Inflammatory macrophage (primary cell): ENCODE measurements around the gene LIF.
A peak's percentile ranks its signal among the peaks of the same experiment; 100 is the strongest.

Experiments used
- DNase-seq, 2 donors: peaks; one replicate each; pipeline ENCODE4 v3.0.0-alpha.2; 2020 to 2022

LIF gene

GRCh38 chr22:30284172-30284571 lies 37.6 kb upstream of the LIF start:
- no peak for DNase-seq

GRCh38 chr22:30283342-30283741 lies 36.8 kb upstream of the LIF start:
- DNase-seq: no peak

- DNase-seq: peak; percentile 55 to 67
These were observed 36.1 kb upstream of the LIF start for GRCh38 chr22:30282616-30283046.

GRCh38 chr22:30280505-30280904 lies 33.9 kb upstream of the LIF start:
- no peak for DNase-seq

- DNase-seq: no peak
These were observed 33.4 kb upstream of the LIF start for GRCh38 chr22:30279932-30280331.

GRCh38 chr22:30279046-30279788 lies 32.7 kb upstream of the LIF start:
- DNase-seq: peak; percentile 93 to 97

- peak; percentile 50 to 57 for DNase-seq
These were observed 31.2 kb upstream of the LIF start for GRCh38 chr22:30277547-30278344.

GRCh38 chr22:30276039-30276438 lies 29.5 kb upstream of the LIF start:
- no peak for DNase-seq

GRCh38 chr22:30275625-30276024 lies 29.1 kb upstream of the LIF start:
- no peak for DNase-seq

GRCh38 chr22:30274437-30274812 lies 27.9 kb upstream of the LIF start:
- no peak for DNase-seq

- DNase-seq: no peak
These were observed 27.3 kb upstream of the LIF start for GRCh38 chr22:30273711-30274436.

GRCh38 chr22:30272781-30273601 lies 26.4 kb upstream of the LIF start:
- DNase-seq: peak; percentile 30 to 38

- DNase-seq: peak; percentile 98
These were observed 24.3 kb upstream of the LIF start for GRCh38 chr22:30270832-30271231.

- DNase-seq: no peak
These were observed 21.8 kb upstream of the LIF start for GRCh38 chr22:30268331-30268730.

GRCh38 chr22:30267382-30268302 lies 21.1 kb upstream of the LIF start:
- peak; percentile 55 to 57 for DNase-seq

- DNase-seq: peak; percentile 80 to 88
These were observed 20.2 kb upstream of the LIF start, which contains the start of gene OSM for GRCh38 chr22:30266445-30267381. Gene OSM, minus strand, starts transcription at chr22:30266851. Its CDS starts 52 bp downstream, at chr22:30266799.

GRCh38 chr22:30265823-30266444 lies 19.4 kb upstream of the LIF start:
- DNase-seq: peak; percentile 78

GRCh38 chr22:30265131-30265720 lies 18.7 kb upstream of the LIF start:
- DNase-seq: no peak

- DNase-seq: no peak
These were observed 17.3 kb upstream of the LIF start for GRCh38 chr22:30263883-30264282.
